ENCODE data around the gene FAM120B.

FAM120B gene

GRCh38 chr6:170272341-170273065, 34.1 kb upstream of the FAM120B start:
- no peak for DNase-seq

GRCh38 chr6:170273191-170273590, 33.4 kb upstream of the FAM120B start:
- DNase-seq, result no peak

- DNase-seq, result no peak
Observed at GRCh38 chr6:170273681-170274080, 32.9 kb upstream of the FAM120B start.

GRCh38 chr6:170274713-170275560, 31.6 kb upstream of the FAM120B start:
- DNase-seq, result no peak

GRCh38 chr6:170276369-170277057, 30.0 kb upstream of the FAM120B start:
- DNase-seq, result no peak

- no peak for DNase-seq
Observed at GRCh38 chr6:170277893-170278742, 28.4 kb upstream of the FAM120B start.

GRCh38 chr6:170278743-170279094, 27.8 kb upstream of the FAM120B start:
- DNase-seq, result no peak

- no peak for DNase-seq
Observed at GRCh38 chr6:170279426-170279825, 27.1 kb upstream of the FAM120B start.

GRCh38 chr6:170279977-170280688, 26.4 kb upstream of the FAM120B start:
- DNase-seq, result peak; percentile 66

- DNase-seq, result no peak
Observed at GRCh38 chr6:170280689-170281045, 25.9 kb upstream of the FAM120B start.

GRCh38 chr6:170281331-170282292, 24.9 kb upstream of the FAM120B start:
- no peak for DNase-seq

GRCh38 chr6:170282512-170283158, 23.9 kb upstream of the FAM120B start:
- no peak for DNase-seq

- no peak for DNase-seq
Observed at GRCh38 chr6:170283212-170284081, 23.1 kb upstream of the FAM120B start.

GRCh38 chr6:170284126-170284773, 22.3 kb upstream of the FAM120B start:
- DNase-seq, result no peak

GRCh38 chr6:170284866-170285469, 21.6 kb upstream of the FAM120B start:
- no peak for DNase-seq

- no peak for DNase-seq
Observed at GRCh38 chr6:170285482-170285881, 21.1 kb upstream of the FAM120B start.

- DNase-seq, result no peak
Observed at GRCh38 chr6:170286246-170286933, 20.2 kb upstream of the FAM120B start.

- no peak for DNase-seq
Observed at GRCh38 chr6:170286934-170287265, 19.7 kb upstream of the FAM120B start.

Data from central memory CD4-positive, alpha-beta T cell (primary cell).